HG03469 (cell line): ENCODE data around the gene HIC2.
"Not testable (repeated sequence)": the region's sequence is repeated elsewhere in the genome, so short reads cannot be mapped to it uniquely, and the experiment has no call there.

Source experiments
- ATAC-seq: cut with Tn5 transposase; IDR thresholded peaks from one replicate; pipeline ENCODE4 v1.9.1; 2021; ENCODE audit warnings: mild to moderate bottlenecking, moderate library complexity, moderate number of reproducible peaks; ENCODE audit not compliant: unreplicated experiment

Gene HIC2

GRCh38 chr22:21449531-21450319 is 32.6 kb downstream of the HIC2 start:
- ATAC-seq: no peak

- ATAC-seq: no peak
These were observed 33.2 kb downstream of the HIC2 start for GRCh38 chr22:21450320-21450831.

GRCh38 chr22:21450858-21451353 is 33.7 kb downstream of the HIC2 start:
- ATAC-seq: no peak

DNA sequence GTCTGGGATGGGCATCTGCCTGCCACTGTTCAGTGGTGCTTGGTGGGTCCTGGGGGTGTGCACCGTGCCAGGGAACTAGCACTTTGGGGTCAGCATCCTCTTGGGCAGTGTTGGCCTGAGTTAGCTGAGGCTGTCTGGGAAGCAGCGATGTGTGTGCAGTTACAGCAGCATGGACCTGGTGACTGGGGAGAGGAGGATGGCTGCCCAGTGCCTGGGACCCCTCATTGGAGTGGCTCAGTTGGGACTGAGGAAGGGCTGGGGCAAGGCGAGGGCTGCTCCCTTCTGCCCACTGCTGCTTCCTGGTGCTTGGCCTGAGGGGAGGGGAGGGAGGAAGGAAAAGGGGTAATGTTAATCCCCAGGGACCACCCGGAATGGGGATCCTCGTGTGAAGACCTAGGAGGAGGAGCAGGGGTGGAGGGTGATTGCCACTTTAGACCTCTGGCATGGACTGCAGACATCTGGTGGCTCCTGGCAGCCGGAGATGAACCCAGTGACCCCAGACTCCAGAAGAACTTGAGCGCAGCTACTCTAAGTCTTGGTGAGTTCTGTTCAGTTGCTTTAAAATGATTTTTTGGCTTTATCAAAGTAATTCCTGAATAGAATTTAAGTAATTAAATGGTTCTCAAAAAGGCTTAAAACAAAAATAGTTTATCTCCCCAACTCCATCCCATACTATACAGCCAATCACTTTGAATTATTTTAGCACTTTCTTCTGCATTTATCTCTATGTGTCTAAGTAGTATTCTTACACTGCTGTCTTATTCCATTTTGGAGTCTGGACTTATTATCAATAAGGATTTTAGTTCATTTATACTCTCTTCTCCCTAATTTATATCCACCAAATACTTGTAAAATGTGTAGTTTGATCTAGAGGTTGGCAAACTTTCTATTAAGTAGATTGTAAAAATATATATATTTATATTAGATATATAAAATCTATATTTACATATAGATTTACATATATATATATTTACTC is 34.7 kb downstream of the HIC2 start:
- ATAC-seq: no peak

GRCh38 chr22:21452666-21453065 is 35.5 kb downstream of the HIC2 start:
- not testable (repeated sequence) for ATAC-seq

DNA sequence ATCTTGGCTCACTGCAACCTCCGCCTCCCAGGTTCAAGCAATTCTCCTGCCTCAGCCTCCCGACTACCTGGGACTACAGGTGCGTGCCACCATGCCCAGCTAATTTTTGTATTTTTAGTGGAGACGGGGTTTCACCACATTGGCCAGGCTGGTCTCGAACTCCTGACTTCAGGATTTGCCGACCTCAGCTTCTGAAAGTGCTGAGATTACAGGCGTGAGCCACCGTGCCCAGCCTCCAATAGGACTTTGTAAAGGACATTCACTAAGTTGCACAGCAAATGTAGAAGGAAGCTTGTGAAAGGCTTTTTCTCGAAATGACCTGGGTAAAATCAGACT is 37.8 kb downstream of the HIC2 start:
- not testable (repeated sequence) for ATAC-seq

DNA sequence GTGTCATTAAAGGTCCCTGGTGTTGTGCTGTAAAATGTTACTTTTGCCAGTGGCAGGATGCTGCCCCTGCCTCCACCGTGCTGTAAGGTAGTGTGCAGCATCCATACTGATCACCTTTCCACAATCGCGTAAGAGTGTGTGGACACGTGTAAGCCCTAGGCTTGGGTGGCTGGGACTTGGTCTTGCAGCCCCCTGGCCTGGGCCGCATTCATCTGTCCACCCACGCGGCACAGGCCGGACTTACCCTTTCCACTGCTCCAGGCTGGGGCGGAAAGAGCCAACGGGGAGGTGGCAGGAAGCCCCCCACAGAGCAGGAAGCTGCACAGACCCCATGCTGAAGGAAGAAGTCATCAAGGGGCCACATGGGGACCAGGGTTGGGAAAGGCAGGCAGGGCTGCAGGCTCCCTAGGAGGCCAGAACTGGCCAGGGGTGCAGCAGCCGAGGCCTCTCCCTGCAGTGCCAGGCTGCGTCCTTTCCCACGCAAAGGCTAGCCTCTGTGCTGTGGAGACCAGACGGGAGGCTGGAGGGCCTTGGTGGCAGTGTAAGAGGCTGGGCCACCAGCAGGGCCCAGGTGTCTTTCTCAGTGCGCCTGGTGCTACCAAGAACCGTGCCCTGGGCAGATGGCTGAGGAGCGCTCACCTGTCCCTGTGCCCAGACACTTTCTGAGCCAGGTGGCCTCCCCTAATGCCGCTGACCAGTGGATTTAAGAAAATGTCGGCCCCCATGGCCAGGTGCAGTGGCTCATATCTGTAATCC is 38.3 kb downstream of the HIC2 start:
- ATAC-seq: no peak

DNA sequence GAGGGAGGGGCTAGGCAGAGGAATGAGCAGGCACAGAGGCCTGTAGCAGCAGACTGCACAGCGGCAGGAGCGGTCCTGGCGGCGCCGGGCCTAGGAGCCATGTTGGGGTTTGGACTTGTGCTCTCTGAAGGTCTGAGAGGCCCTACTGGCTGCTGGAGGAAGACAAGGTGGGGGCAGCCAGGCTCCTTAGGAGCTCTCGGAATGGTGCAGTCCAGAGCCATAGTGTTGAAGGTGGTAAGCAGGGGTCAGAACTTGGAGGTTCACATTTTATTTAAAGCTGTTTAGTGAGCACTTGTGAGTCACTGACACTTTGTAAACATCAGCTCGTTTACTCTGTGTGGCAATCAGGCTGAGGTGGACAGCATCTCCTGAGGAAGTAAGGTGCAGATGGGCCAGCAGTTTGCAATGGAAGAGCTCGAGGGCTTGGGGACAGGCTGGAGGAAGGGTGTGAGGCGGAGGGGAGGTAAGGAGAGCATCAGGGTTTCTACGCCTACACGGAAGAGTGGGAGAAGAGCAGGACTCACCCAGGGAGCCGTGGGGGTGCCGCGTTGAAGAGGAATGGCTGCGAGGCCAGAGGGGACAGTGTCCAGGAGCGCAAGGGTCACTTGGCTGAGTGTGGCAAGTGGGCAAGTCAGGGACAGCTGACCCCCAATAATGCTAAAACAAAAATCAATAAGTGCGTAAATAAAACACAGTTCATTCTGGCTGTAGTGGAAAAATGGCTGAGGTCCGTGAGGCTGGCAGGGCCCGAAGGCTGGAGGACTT is 40.0 kb downstream of the HIC2 start:
- ATAC-seq: no peak

GRCh38 chr22:21462672-21463071 is 45.5 kb downstream of the HIC2 start:
- not testable (repeated sequence) for ATAC-seq

DNA sequence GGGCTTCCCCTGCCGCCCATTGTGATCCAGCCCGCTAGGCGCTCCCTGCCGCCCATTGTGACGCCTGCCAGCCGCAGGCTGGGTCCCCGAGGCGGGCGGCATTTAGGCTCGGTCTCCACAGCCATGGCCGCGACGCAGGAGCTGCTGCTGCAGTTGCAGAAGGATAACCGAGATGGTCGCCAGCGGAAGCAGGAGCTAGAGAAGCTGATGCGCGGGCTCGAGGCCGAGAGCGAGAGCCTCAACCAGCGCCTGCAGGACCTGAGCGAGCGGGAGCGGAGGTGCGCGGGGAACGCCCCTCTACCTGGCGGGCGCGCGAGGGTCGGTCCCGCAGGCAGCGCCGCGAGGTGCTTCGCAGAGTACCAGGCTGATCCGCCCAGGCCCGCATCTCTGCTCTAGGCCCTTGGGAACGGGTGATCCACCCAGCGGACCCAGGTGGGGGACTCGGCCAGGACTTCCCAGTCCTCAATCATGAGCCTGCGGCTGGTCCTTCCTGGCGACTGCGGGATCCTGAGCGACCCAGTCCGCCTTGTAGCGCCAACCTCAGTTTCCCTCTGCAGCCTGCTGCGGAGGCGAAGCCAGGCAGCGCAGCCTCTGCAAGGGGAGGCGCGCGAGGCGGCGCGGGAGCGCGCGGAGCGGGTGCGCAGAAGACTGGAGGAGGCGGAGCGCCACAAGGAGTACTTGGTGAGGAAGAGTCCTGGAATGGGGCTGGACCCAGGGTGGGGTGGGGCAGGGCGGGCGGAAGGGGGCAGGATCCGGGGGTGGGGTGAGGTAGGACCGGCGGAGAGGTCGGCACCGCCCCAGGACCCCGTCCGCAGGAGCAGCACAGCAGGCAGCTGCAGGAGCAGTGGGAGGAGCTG is 50.4 kb downstream of the HIC2 start, which contains the start of gene TMEM191C:
Gene TMEM191C, plus strand, starts transcription at position 51 of the 857 bp plus-strand sequence. Its CDS starts 73 bp downstream, at position 124.
- peak; percentile 5 for ATAC-seq

GRCh38 chr22:21468194-21469096 is 51.3 kb downstream of the HIC2 start:
- ATAC-seq: peak; percentile 47

- not testable (repeated sequence) for ATAC-seq
These were observed 52.2 kb downstream of the HIC2 start for GRCh38 chr22:21469097-21469994.

- not testable (repeated sequence) for ATAC-seq
These were observed 55.8 kb downstream of the HIC2 start for GRCh38 chr22:21472984-21473383.

DNA sequence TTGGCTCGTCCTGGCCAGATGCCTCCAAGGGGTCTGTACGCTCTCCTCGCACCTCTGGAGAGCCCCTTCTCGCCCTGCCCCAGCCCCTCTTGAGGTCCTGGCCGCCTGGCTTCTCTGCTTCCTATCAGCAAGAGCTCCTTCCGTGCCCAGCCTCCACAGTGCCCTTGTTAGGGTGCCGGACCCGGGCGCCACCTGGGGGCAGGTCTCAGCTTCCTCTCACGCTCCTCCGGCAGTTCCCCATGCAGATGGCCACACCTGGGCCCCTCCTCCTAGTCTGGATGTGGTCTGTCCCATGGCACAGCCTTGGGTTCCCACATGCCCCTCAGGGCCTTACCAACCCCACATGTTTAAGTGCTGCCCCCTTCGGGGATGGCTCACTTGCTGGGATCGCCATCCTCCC is 56.5 kb downstream of the HIC2 start:
- ATAC-seq: not testable (repeated sequence)

DNA sequence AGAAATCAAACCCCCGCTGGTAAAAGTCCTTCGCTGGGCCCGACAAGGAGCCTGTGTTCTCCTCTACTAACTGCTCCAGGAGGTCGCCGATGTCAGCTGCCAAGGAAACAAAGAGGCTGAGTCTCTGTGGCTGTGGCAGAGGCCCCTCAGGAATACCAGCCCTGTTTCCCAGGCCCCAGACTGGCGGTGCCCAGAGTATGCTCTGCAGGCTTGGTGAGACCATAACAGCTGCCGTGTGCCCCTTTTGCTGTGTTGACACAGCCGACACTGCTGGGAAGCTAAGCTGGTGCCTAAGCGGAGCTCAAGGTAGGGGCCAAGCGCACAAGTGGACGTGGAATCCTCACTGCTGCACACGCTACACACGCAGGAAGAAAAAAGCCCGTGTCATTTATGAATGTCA is 66.9 kb downstream of the HIC2 start:
- not testable (repeated sequence) for ATAC-seq

DNA sequence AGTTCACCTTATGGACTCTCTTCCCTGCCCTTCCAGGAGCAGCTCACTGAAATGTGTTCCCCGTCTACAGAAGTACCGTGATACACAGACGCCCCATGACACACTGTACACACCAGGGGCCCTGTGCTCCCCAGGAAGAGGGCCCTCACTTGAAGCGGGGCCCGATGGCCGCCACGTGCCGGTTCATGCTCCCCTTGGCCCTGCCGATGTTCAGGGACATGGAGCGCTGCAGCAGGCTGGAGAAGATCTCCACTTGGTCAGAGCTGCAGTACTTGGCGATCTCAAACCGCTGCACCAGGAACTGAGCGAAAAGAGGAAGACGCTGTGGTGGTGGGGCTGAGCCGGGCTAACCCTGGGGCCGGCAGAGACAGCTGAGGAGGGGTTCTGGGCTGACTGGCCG is 70.6 kb downstream of the HIC2 start:
- ATAC-seq: not testable (repeated sequence)
